Measurements from ENCODE around the gene PLEKHG5. TPM values are rescaled to one million over a fixed set of nuclear protein-coding genes. Genes with fewer than 3 reads are reported as not detected.
A peak's percentile ranks its signal among the peaks of the same experiment; 100 is the strongest.

Gene PLEKHG5
- total and polyA plus RNA-seq, 11 donors, result 7.2 to 20.2 (median 15.2) TPM

GRCh38 chr1:6511056-6511455 is 19.6 kb upstream of the PLEKHG5 start:
- H3K27me3 ChIP-seq, result no peaks in the 10 kb centered on the region
- TF ChIP-seq POLR2A (IDR thresholded peaks at IDR 0.05), result no peak
- TF ChIP-seq, protein P1, sequence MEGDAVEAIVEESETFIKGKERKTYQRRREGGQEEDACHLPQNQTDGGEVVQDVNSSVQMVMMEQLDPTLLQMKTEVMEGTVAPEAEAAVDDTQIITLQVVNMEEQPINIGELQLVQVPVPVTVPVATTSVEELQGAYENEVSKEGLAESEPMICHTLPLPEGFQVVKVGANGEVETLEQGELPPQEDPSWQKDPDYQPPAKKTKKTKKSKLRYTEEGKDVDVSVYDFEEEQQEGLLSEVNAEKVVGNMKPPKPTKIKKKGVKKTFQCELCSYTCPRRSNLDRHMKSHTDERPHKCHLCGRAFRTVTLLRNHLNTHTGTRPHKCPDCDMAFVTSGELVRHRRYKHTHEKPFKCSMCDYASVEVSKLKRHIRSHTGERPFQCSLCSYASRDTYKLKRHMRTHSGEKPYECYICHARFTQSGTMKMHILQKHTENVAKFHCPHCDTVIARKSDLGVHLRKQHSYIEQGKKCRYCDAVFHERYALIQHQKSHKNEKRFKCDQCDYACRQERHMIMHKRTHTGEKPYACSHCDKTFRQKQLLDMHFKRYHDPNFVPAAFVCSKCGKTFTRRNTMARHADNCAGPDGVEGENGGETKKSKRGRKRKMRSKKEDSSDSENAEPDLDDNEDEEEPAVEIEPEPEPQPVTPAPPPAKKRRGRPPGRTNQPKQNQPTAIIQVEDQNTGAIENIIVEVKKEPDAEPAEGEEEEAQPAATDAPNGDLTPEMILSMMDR (IDR thresholded peaks at IDR 0.05), result no peak
- DNase-seq (peak in 1 of 5 donors; percentile 23), ATAC-seq (no peak)
- no peak overlapping the region for H3K4me3 ChIP-seq
- peaks cover 0 to 22% (median 2%) of the 10 kb centered on the region in 12 donors for H3K4me1 ChIP-seq
- no peak overlapping the region for H3K27ac ChIP-seq
- WGBS, 4 donors, result 73 to 87% (median 83%) methylated on average over 5 to 6 of the region's 6 CpGs
- no peaks in the 10 kb centered on the region for H3K9me3 ChIP-seq
- intact Hi-C loops (cut with DNase I), result no loop called here
- H3K36me3 ChIP-seq, result no peaks in the 10 kb centered on the region

GRCh38 chr1:6510493-6510892 is 19.0 kb upstream of the PLEKHG5 start:
- TF ChIP-seq POLR2A (IDR thresholded peaks at IDR 0.05), result no peak
- TF ChIP-seq, protein P1 (IDR thresholded peaks at IDR 0.05), result no peak
- intact Hi-C loops (cut with DNase I), result no loop called here
- Histone ChIP-seq H3K27me3 (no peaks in the 10 kb centered on the region), H3K36me3 (no peaks in the 10 kb centered on the region), H3K27ac (peak overlapping the region in 1 of 12 donors; percentile 17), H3K9me3 (no peaks in the 10 kb centered on the region), H3K4me1 (peaks cover 0 to 22% (median 1%) of the 10 kb centered on the region in 12 donors), H3K4me3 (no peak overlapping the region)
- no peak for ATAC-seq
- 80 to 93% (median 85%) methylated on average over 4 to 6 of the region's 6 CpGs for WGBS, 4 donors
- DNase-seq, result no peak

DNA sequence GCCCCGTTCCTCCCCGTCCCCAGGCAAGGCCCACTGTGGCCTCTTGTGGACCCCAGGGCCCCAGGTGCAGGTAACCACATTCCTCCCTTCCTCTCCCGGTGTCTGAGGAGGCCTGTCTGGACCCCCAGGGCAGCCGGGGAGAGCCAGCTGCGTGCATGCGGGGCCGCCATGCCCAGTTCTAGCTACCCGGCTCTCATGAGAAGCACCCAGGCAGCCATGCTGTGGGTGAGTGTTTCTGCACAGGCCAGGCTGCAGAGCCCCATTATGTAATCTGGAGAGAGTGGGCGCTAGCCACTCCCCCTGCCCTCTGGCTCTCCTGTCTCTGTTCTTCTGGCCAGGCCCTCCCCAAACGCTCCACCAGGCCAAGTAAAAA is 18.4 kb upstream of the PLEKHG5 start:
- TF ChIP-seq, protein P1 (IDR thresholded peaks at IDR 0.05), result no peak
- TF ChIP-seq POLR2A (IDR thresholded peaks at IDR 0.05), result no peak
- Histone ChIP-seq H3K36me3 (no peaks in the 10 kb centered on the region), H3K4me3 (no peak overlapping the region), H3K9me3 (no peaks in the 10 kb centered on the region), H3K4me1 (peaks cover 0 to 22% (median 0%) of the 10 kb centered on the region in 12 donors), H3K27me3 (no peaks in the 10 kb centered on the region), H3K27ac (peak overlapping the region in 1 of 12 donors; percentile 24)
- WGBS, 4 donors, result 68 to 86% (median 83%) methylated on average over 4 to 10 of the region's 10 CpGs
- DNase-seq (peak in 1 of 5 donors; percentile 44), ATAC-seq (peak in 3 of 4 donors; percentile 21 to 66 (median 41))
- intact Hi-C loops (cut with DNase I), result no loop called here

DNA sequence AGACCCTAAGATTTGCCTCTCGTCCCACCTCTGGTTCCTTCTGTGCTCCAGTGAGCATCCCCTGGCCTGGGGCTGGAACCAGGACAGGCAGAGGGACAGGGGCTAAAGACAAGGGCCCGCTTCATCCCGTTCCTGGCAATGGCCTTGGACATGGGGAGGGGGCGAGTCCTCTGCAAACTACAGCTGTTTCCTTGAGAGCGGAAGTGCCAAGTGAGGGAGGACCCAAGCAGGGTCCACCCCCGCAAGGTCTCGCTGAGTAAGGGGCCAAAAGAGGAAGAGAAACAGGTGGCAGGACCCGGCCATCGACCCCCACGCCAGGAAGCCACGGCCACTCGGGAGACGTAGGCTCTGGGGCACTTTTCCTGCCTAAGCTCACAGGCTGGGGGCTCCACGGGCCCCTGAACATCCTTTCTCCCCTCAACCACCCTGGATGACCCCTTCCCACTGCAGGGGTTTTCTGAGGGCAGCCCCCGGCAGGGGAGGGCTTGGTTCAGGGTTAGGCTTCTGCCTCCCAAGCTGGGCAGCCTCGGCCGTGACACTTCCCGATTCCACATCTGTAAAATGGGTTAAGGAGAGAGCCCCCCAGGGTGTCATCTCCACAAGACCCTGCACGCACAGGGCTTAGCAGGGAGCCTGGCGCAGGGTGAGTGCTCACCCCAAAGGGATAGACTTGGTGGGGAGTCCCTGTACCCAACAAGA is 17.9 kb upstream of the PLEKHG5 start:
- Histone ChIP-seq H3K27me3 (no peaks in the 10 kb centered on the region), H3K36me3 (no peaks in the 10 kb centered on the region), H3K9me3 (no peaks in the 10 kb centered on the region), H3K27ac (peak overlapping the region in 1 of 12 donors; percentile 24), H3K4me1 (peaks cover 0 to 22% (median 0%) of the 10 kb centered on the region in 12 donors), H3K4me3 (no peak overlapping the region)
- DNase-seq (peak in 2 of 5 donors; percentile 44 to 62), ATAC-seq (peak in 1 of 4 donors; percentile 9)
- intact Hi-C loops (cut with DNase I), result no loop called here
- no peak for TF ChIP-seq POLR2A (IDR thresholded peaks at IDR 0.05)
- TF ChIP-seq, protein P1 (IDR thresholded peaks at IDR 0.05), result no peak
- WGBS, 4 donors, result 58 to 61% (median 58%) methylated on average over 18 to 20 of the region's 20 CpGs; no CpG with 5 or more reads in 1 of the 4 donors

All from heart left ventricle (tissue), 16 donors.